ENCODE measurements around the gene COPS9. TPM values are rescaled to one million over a fixed set of nuclear protein-coding genes. Genes with fewer than 3 reads are reported as not detected.

Gene COPS9
- total RNA-seq, 1 donor from 2014 or later: 118 TPM

- no peak for DNase-seq (ENCODE audit: low spot score)
Observed at GRCh38 chr2:240166761-240167587, 30.9 kb upstream of the COPS9 start.

- no peak for DNase-seq (ENCODE audit: low spot score)
Observed at GRCh38 chr2:240166191-240166590, 30.1 kb upstream of the COPS9 start.

GRCh38 chr2:240165661-240166060 lies 29.6 kb upstream of the COPS9 start:
- DNase-seq (ENCODE audit: low spot score): no peak

GRCh38 chr2:240165034-240165433 lies 28.9 kb upstream of the COPS9 start:
- no peak for DNase-seq (ENCODE audit: low spot score)

GRCh38 chr2:240164586-240164985 lies 28.5 kb upstream of the COPS9 start:
- DNase-seq (ENCODE audit: low spot score): no peak

DNA sequence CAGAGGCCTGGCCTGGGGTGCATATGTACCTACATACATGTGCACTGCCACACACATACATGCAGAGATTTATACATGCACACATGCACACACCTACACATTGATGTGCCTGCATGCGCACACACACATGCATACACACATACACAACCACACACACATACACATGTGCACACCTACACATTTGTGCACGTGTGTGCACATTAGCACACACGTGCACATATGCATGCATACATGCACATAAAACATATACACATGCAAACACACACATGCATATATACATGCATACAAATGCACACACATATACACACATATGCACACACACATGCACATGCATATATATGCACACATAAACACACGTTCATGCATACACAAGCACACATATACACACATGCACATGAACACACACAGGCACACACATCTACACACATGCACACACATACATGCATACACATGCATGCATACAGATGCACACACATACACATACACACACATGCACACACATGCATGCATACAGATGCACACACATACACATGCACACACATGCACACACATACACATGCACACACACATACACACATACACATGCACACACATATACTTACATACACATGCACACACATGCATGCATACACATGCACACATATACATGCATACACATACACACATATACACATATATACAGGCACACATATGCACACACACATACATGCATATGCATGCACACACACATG lies 27.9 kb upstream of the COPS9 start:
- DNase-seq (ENCODE audit: low spot score): no peak

GRCh38 chr2:240162939-240163714 lies 27.0 kb upstream of the COPS9 start:
- no peak for DNase-seq (ENCODE audit: low spot score)

DNA sequence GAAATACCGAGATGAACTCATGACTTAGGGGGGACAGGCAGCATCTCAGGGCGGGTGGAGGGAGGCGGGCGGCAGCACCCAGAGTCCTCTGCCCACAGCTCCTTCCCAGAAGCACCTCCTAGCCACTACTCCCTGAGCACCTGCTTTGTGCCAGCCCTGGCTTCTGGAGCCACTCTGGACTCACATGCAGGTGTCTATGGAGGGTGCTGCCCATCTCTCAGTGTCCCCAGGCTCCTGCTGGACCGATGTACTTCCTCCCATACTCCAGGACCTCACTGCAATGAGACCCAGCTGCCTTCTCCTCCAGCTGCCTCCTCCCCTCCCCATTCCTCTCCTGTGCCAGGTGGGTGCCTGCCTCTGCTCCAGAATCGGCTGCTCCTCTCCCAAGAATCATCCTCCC lies 26.4 kb upstream of the COPS9 start:
- no peak for DNase-seq (ENCODE audit: low spot score)

DNA sequence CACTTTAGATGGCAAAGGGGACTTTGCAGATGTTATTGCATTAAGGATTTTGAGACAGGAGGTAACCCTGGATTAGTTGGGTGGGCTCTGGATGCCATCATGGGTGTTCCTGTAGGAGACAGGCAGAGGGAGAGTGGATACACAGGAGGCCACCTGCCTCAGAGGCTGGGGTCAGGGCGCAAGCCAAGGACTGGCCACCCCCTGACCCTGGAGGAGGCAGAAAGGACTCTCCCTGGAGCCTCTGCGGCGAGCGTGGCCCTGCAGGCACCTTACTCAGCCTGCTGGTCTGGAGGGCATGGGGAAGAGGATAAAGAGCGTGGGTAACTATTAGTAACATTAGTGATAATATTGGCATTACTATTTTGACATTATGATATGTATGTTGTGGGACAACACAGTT lies 25.9 kb upstream of the COPS9 start:
- DNase-seq (ENCODE audit: low spot score): no peak

- no peak for DNase-seq (ENCODE audit: low spot score)
Observed at GRCh38 chr2:240161087-240161750, 25.1 kb upstream of the COPS9 start.

DNA sequence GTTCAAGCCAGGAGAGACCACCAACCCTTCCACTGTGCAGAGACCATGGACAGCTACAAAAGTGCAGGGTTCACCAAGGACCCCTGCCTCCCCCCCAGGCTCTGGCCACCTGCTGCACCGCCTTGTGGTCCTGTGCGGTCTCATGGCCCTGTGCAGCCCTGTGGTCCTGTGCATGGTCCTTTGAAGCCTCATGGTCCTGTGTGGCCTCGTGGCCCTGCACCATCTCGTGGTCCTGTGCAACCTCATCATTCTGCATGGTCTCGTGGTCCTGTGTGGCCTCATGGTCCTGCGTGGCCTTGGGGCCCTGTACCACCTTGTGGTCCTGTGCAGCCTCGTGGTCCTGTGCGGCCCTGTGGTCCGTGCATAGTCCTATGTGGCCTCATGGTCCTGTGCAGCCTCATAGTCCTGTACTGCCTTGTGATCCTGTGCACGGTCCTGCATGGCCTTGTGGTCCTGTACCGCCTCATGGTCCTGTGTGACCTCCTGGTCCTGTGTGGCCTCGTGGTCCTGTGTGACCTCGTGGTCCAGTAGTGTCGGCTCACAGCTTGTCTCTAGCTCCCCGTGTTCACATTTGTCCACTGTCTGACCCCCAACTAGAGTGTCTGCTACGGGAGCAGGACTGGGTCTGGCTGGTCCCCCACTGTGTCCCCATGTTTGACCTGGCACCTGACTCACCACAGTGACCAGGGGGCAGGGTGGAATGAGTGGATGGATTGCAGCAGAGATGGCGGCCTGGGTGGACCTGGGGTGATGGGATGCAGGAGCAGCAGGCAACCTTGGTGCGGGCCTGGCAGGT lies 24.4 kb upstream of the COPS9 start:
- DNase-seq (ENCODE audit: low spot score): no peak

- DNase-seq (ENCODE audit: low spot score): no peak
Observed at GRCh38 chr2:240159251-240159839, 23.2 kb upstream of the COPS9 start.

- no peak for DNase-seq (ENCODE audit: low spot score)
Observed at GRCh38 chr2:240157147-240157470, 21.0 kb upstream of the COPS9 start.

GRCh38 chr2:240156435-240157146 lies 20.5 kb upstream of the COPS9 start:
- no peak for DNase-seq (ENCODE audit: low spot score)

GRCh38 chr2:240155745-240156390 lies 19.8 kb upstream of the COPS9 start:
- DNase-seq (ENCODE audit: low spot score): no peak

GRCh38 chr2:240155048-240155744 lies 19.1 kb upstream of the COPS9 start:
- no peak for DNase-seq (ENCODE audit: low spot score)

DNA sequence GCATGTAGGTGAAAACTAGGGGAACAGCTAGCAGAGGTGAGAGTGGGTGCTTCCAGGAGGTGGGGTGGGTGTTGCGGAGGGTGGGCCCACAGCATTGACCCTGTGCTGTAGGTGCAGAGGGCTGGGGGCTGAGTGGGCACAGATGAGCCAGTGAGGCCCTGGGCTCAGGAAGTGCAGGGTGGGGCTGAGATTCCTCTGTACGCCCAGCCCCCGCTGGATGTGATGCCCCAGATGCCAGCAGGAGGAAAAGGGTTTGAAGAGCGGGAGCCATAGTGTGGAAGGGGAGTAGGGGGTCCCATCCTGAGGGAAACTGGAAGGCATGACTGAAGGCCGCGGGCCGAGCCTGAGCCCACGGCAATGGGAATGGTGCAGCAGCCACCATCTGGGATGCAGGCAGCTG lies 18.5 kb upstream of the COPS9 start:
- no peak for DNase-seq (ENCODE audit: low spot score)

- DNase-seq (ENCODE audit: low spot score): no peak
Observed at GRCh38 chr2:240153418-240153817, 17.3 kb upstream of the COPS9 start.

Measured in mesenteric fat pad (tissue), 1 donor.